Calu3 (cell line): ENCODE data around the gene DRC1. TPM values are rescaled to one million over a fixed set of nuclear protein-coding genes. Genes with fewer than 3 reads are reported as not detected.

ENCODE experiments used
- BruUV-seq: library from RNA; stranded (reverse); fragments of 400-500 nt; replicated peaks from 2 replicates; lab custom pipeline; 2021; lab: Mats Ljungman, UMichigan
- CTCF ChIA-PET: fragments of 300-600 bp; sonication (Branson Sonifier 250); formaldehyde crosslinking; loops from one replicate; lab custom pipeline; 2022; ENCODE audit warnings: antibody characterized with exemption; lab: Charles Lee
- DNase-seq: peaks from one replicate; pipeline ENCODE4 v3.0.0; 2022
- H3K27ac Mint-ChIP-seq: one replicate; pipeline ENCODE4 v1.8.0; 2022; ENCODE audit warnings: mixed read lengths; ENCODE audit not compliant: unreplicated experiment
- H3K27me3 Mint-ChIP-seq: one replicate; pipeline ENCODE4 v1.8.0; 2022; ENCODE audit warnings: mixed read lengths; ENCODE audit not compliant: unreplicated experiment
- H3K36me3 Mint-ChIP-seq: one replicate; pipeline ENCODE4 v1.8.0; 2022; ENCODE audit warnings: mild to moderate bottlenecking, moderate library complexity, mixed read lengths; ENCODE audit not compliant: insufficient read depth, unreplicated experiment
- H3K4me1 Mint-ChIP-seq: one replicate; pipeline ENCODE4 v1.8.0; 2022; ENCODE audit warnings: mild to moderate bottlenecking, low read depth, mixed read lengths; ENCODE audit not compliant: unreplicated experiment
- H3K4me3 Mint-ChIP-seq: one replicate; pipeline ENCODE4 v1.8.0; 2022; ENCODE audit warnings: mild to moderate bottlenecking, low read depth, moderate library complexity, mixed read lengths; ENCODE audit not compliant: unreplicated experiment
- H3K9me3 Mint-ChIP-seq: one replicate; pipeline ENCODE4 v1.8.0; 2022; ENCODE audit warnings: low read depth, mixed read lengths; ENCODE audit not compliant: unreplicated experiment
- CTCF ChIP-seq: fragments of 200-600 bp; IDR thresholded peaks from one replicate; pipeline ENCODE4 v1.8.0; 2022; ENCODE audit warnings: antibody characterized with exemption; ENCODE audit not compliant: unreplicated experiment
- intact Hi-C: fragments of 100-400 bp; cut with micrococcal nuclease; formaldehyde crosslinking; loops from one replicate; pipeline ENCODE4 v1.10.0; 2022; ENCODE audit not compliant: unreplicated experiment
- total RNA-seq: library from RNA; stranded (reverse); gene quantifications from 2 replicates; pipeline ENCODE4 v1.2.3, GENCODE V29; 2022

DRC1 gene
- total RNA-seq, 1 experiment from 2014 or later, result not detected

- TF ChIP-seq CTCF, result no peak
- CTCF ChIA-PET, result interaction anchor here (0.7 kb wide), 1 partner anchor 20 kb away, joined by 3 read pairs; no protein-coding TSS in a partner anchor
- Mint-ChIP-seq H3K9me3 (no peaks in the 10 kb centered on the region), H3K4me3 (no peak overlapping the region), H3K27me3 (no peaks in the 10 kb centered on the region), H3K4me1 (peaks cover 22% of the 10 kb centered on the region), H3K27ac (no peak overlapping the region), H3K36me3 (no peaks in the 10 kb centered on the region)
- intact Hi-C loops, result no loop called here
- BruUV-seq, result no TSS peak
- DNase-seq, result no peak
These were observed 52.0 kb downstream of the DRC1 start for GRCh38 chr2:26453421-26454329.

GRCh38 chr2:26454561-26455001 is 52.9 kb downstream of the DRC1 start:
- H3K36me3 Mint-ChIP-seq, result no peaks in the 10 kb centered on the region
- no TSS peak for BruUV-seq
- H3K4me3 Mint-ChIP-seq, result no peak overlapping the region
- CTCF ChIA-PET, result no interaction called here
- no peak for TF ChIP-seq CTCF
- H3K4me1 Mint-ChIP-seq, result peaks cover 24% of the 10 kb centered on the region
- H3K9me3 Mint-ChIP-seq, result no peaks in the 10 kb centered on the region
- H3K27ac Mint-ChIP-seq, result no peak overlapping the region
- no peak for DNase-seq
- no peaks in the 10 kb centered on the region for H3K27me3 Mint-ChIP-seq
- intact Hi-C loops, result no loop called here

- no peak for DNase-seq
- Mint-ChIP-seq H3K27ac (no peak overlapping the region), H3K4me1 (peaks cover 29% of the 10 kb centered on the region), H3K27me3 (no peaks in the 10 kb centered on the region), H3K4me3 (no peak overlapping the region), H3K9me3 (no peaks in the 10 kb centered on the region), H3K36me3 (no peaks in the 10 kb centered on the region)
- no TSS peak for BruUV-seq
- intact Hi-C loops, result no loop called here
- CTCF ChIA-PET, result interaction anchor here (0.5 kb wide), 1 partner anchor 663 kb away, joined by 3 read pairs; no protein-coding TSS in a partner anchor
- no peak for TF ChIP-seq CTCF
These were observed 53.4 kb downstream of the DRC1 start for GRCh38 chr2:26455037-26455669.

- no peak for DNase-seq
- H3K27me3 Mint-ChIP-seq, result no peaks in the 10 kb centered on the region
- CTCF ChIA-PET, result interaction anchor here (0.5 to 1.0 kb wide), 2 partner anchors 40 to 664 kb away, joined by 3 read pairs; no protein-coding TSS in a partner anchor
- peaks cover 29% of the 10 kb centered on the region for H3K4me1 Mint-ChIP-seq
- H3K36me3 Mint-ChIP-seq, result no peaks in the 10 kb centered on the region
- intact Hi-C loops, result no loop called here
- peak overlapping the region; percentile 22 for H3K4me3 Mint-ChIP-seq
- no peaks in the 10 kb centered on the region for H3K9me3 Mint-ChIP-seq
- no peak for TF ChIP-seq CTCF
- no peak overlapping the region for H3K27ac Mint-ChIP-seq
- no TSS peak for BruUV-seq
These were observed 54.1 kb downstream of the DRC1 start for GRCh38 chr2:26455670-26456439.
